ENCODE measurements around the gene ACADS.

The ACADS gene

GRCh38 chr12:120725659-120726509 is at the start of gene ACADS:
TSS of gene ACADS (plus strand) at chr12:120725826. CDS start at chr12:120725886, 60 bp downstream.
- peak; percentile 27 for DNase-seq

DNA sequence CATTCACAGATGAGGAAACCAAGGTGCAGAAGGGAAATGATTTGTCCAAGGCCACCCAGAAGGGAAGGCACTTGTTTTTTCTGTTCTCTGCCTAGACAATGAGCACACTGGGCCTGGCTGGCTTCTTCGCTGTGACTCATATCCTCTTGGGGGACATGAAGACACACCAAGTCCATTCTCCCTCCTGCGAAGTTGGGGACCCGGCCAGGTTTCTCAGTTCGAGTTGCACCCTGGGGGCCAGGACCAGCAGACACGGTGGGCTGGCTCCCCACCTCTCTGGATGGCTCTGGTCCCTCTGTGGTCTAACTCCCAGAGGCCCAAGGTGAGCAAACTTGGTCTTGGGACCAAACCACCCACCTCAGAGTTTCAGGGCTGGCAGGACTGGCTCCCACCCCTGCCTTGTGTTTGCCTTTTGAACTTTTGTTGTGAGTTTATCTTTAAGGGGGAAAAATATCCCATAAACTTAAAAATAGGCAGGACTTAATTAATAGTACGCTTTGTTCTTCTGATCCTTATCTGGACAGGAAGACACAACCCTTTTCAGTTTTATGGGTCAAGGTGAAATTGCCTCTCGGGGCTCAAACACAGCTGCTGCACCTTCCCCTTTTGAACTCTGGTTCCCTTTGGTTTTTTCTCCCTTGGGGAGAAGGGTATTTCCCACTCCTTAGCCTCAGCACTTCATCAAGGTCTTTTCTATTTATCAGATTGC is 47.7 kb upstream of the ACADS start:
- no peak for DNase-seq

DNA sequence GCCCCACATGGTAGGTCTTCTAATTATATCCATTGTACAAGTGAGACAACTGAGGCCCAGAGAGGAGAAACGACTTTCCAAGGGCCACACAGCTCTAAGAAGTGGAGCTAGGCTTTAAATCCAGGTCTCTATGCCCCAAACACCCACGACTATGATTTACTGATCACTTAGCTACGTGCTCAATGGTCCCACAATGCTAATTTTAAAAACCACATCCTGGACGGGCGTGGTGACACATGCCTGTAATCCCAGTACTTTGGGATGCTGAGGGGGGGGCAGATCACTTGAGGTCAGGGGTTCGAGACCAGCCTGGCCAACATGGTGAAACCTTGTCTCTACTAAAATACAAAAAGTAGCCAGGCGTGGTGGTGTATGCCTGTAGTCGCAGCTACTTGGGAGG is 47.1 kb upstream of the ACADS start:
- DNase-seq = no peak

GRCh38 chr12:120680165-120680738 is 45.4 kb upstream of the ACADS start:
- no peak for DNase-seq

- DNase-seq = no peak
These were observed 41.1 kb upstream of the ACADS start for GRCh38 chr12:120684523-120684932.

DNA sequence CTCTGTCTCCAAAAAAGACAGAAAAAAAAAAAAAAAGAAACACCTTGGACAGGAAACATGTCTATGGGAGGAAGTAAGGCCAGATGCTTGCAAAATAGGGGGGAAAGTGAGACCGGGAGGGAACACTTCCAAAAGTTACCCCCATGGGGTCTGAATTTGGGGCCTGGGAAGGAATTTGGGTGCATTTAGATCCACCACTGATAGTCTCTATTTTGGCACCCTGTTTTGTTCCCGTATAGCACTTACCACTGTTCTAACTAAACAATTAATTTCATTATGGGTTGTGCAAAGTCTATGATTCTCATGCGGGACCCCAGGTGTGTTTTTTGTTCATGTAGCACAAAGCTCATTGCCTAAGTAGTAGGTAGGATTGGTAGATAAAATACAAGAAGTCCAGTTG is 40.1 kb upstream of the ACADS start:
- no peak for DNase-seq

DNA sequence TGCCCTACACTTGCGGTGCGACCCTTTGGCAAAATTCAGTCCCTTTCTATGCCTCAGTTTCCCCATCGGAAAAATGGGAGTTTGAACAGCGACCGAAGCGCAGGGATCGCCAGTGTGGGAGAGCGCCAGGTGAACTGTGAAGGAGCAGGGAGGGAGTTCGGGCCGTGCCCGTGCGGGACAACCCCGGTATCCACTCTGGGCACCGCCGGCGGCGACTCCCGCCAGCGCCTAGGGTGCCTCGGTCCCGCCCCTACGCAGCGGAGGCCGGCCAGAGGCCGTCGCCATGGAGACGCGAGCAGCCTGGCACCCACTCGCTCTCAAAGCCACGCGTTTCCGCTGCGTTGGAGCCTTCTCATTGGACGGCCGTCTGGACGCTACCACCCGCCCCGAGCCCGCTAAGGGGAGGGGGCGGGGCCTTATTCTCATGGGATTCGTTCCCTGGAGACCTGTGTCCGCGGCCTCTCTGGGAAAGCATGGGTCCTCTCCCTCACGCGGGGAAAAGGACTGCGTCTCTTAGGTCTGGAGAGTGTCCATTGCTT is 39.4 kb upstream of the ACADS start:
- peak; percentile 93 for DNase-seq

- DNase-seq = peak; percentile 97
These were observed 38.7 kb upstream of the ACADS start, which contains the start of gene MLEC for GRCh38 chr12:120686690-120687577. TSS of gene MLEC (plus strand) at chr12:120687149. CDS start at chr12:120687297, 148 bp downstream.

GRCh38 chr12:120687578-120688289 is 37.9 kb upstream of the ACADS start:
- DNase-seq = no peak

GRCh38 chr12:120688527-120689071 is 37.0 kb upstream of the ACADS start:
- DNase-seq = no peak

- DNase-seq = no peak
These were observed 36.1 kb upstream of the ACADS start for GRCh38 chr12:120689397-120690082.

DNA sequence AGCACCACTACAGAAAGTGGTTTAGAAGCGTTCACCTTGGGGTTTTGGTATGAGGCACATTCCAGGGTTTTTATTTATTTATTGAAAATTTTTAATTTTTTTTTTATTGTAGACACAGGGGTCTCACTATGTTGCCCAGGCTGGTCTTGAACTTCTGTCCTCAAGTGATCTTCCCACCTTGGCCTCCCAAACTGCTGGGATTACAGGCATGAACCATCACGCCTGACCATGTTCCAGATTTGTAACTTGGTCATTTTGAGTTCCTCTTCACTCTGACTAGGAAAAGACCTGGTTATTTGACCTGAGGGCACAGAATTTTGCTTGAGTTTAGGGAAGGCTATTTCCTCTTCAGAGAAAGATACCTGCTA is 35.6 kb upstream of the ACADS start:
- no peak for DNase-seq

- no peak for DNase-seq
These were observed 34.6 kb upstream of the ACADS start for GRCh38 chr12:120690978-120691377.

DNA sequence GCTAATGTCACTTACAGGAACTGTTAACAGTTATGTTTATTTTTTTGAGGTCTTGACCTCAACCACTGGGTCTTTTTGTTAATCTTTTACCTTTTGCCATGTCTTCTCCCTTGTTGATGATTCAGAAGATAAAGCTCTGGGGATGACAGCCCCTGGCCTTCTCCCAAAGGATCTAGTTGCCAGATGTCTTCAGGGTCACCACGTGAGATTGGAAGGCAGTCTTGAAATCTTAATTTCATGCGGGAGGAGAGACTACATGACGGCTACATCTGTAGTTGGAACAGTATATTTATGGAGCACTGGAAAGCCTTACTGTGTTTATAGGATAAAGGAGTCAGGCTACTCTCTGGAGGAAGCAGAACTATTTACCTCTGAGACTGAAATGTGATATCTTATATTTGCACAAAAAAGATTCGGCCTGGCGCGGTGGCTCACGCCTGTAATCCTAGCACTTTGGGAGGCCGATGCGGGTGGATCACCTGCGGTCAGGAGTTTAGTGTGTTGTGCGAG is 33.0 kb upstream of the ACADS start:
- no peak for DNase-seq

DNA sequence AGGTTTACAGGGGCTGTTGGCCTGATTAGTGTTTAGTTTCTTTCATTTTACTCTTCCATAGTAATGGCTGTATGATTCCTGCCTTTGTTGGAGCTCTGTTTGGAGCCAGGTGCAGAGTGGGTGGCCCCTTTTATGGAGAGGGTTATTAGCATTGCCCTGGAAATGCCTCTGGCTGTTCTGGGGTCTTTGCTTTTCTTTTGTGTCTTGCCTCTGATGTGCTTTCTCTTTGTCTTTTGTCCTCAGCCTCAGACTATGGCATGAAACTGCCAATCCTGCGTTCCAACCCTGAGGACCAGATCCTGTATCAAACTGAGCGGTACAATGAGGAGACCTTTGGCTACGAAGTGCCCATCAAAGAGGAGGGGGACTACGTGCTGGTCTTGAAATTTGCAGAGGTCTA is 31.8 kb upstream of the ACADS start:
- no peak for DNase-seq

DNA sequence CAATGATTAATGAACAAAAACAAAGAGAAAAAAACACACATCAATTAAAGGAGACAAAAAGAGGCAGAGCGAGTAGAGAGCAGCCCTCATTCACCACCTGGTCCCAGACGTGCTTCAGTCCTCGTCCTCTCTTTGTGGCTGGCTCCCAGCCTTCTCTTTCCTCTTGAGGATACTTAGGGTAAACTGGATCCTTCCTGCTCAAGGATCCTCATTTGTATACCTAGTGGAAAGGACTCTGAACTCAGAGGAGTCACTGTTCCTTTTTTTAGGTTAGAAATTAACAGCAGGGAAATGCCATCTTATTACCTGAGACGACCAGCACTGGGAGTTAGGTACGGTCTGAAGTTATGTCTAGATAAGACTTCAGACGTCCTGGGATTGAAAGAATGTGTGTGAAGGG is 29.0 kb upstream of the ACADS start:
- no peak for DNase-seq

- DNase-seq = no peak
These were observed 28.3 kb upstream of the ACADS start for GRCh38 chr12:120697344-120697743.

GRCh38 chr12:120698665-120699064 is 27.0 kb upstream of the ACADS start:
- no peak for DNase-seq

GRCh38 chr12:120699553-120699952 is 26.1 kb upstream of the ACADS start:
- no peak for DNase-seq

GRCh38 chr12:120700886-120701285 is 24.7 kb upstream of the ACADS start:
- no peak for DNase-seq

DNA sequence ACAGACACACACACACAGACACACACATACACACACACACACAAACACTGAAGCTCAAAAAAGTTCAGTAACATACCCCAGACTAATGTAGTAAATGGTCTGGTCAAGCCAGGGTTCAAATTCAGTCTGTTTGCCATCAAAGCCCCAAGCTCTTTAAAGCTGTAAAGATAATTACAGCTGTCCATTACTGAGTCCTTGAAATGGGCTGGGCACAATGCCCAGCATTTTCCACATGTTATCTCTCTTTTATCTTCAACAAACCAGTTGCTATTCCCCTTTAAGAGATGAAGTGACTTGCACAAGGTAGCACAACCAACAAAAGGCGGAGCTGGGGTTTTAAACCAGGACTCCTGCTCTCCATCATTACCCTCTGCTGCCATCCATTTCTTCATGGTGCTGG is 23.0 kb upstream of the ACADS start:
- DNase-seq = no peak

Measured in GOT3 (cell line).